K562 (cell line): ENCODE results near the gene MAGI3. TPM values are rescaled to one million over a fixed set of nuclear protein-coding genes. Genes with fewer than 3 reads are reported as not detected.

Experiments
- ATAC-seq: fragments of 200-7000 bp; cut with Tn5 transposase; 3 replicates; pipeline ENCODE4 v1.9.1; 2020; ENCODE audit warnings: moderate library complexity
- BruUV-seq: library from RNA; stranded (reverse); fragments of 400-500 nt; replicated peaks from 2 replicates; lab custom pipeline; 2021; lab: Mats Ljungman, UMichigan
- CTCF ChIA-PET: fragments of 300-600 bp; formaldehyde crosslinking; extraction: SDS; loops from one replicate; lab custom pipeline; 2021; ENCODE audit warnings: low intra/inter-chr PET ratio; lab: Yijun Ruan, JAX
- POLR2A ChIA-PET: fragments of 300-600, 350-650 bp; sonication (Branson Sonifier 250); formaldehyde crosslinking; extraction: SDS; loops from one replicate; lab custom pipeline; 2021; ENCODE audit warnings: antibody characterized with exemption, inconsistent platforms; lab: Yijun Ruan, JAX
- DNase-seq, 4 experiments: peaks; one replicate each; pipeline versions ENCODE4 v3.0.0 to v3.0.0-alpha.2; 2011 to 2018; ENCODE audit warnings: low spot score in 3 of 4, mixed read lengths in 3 of 4; ENCODE audit errors: extremely low read depth in 1 of 4
- FAIRE-seq: peaks from 2 replicates; lab custom pipeline; 2011; peaks lifted over from hg19 to GRCh38; lab: Jason Lieb, UNC
- H2AFZ ChIP-seq: 2 replicates; pipeline ENCODE4 v1.6.0; 2011; ENCODE audit warnings: low read depth, low read length, control low read depth, inconsistent platforms
- H3K27ac ChIP-seq: fragments of 200-600 bp; 3 replicates; pipeline ENCODE4 v1.8.0; 2011; ENCODE audit warnings: low read depth, mild to moderate bottlenecking, control low read depth, inconsistent platforms, low read length, moderate library complexity, mixed read lengths; ENCODE audit errors: extremely low read depth
- H3K27me3 ChIP-seq, 2 experiments: fragments of 300-600 bp in 1 of 2; 2 replicates in 1 of 2; 3 replicates in 1 of 2; pipeline versions ENCODE4 v1.6.0 to v1.8.0; 2011; ENCODE audit warnings: inconsistent platforms in 2 of 2, low read length in 2 of 2, mild to moderate bottlenecking in 1 of 2, mixed read lengths in 1 of 2, moderate library complexity in 1 of 2; ENCODE audit not compliant: control insufficient read depth in 2 of 2, insufficient read depth in 2 of 2
- H3K36me3 ChIP-seq: fragments of 300-600 bp; 3 replicates; pipeline ENCODE4 v1.8.0; 2011; ENCODE audit warnings: mild to moderate bottlenecking, low read length, inconsistent platforms; ENCODE audit not compliant: control insufficient read depth, insufficient read depth
- H3K4me1 ChIP-seq, 2 experiments: fragments of 200-600 bp in 1 of 2; replicated peaks in 1 of 2; 2 replicates in 1 of 2; 3 replicates in 1 of 2; pipeline versions ENCODE4 v1.5.1 to v1.8.0; 2011; ENCODE audit warnings: inconsistent platforms in 2 of 2, low read length in 2 of 2, mild to moderate bottlenecking in 1 of 2, mixed read lengths in 1 of 2, moderate library complexity in 1 of 2; ENCODE audit not compliant: control insufficient read depth in 2 of 2, insufficient read depth in 2 of 2
- H3K4me2 ChIP-seq: 2 replicates; pipeline ENCODE4 v1.6.1; 2011; ENCODE audit warnings: low read length, control low read depth, inconsistent platforms, mixed read lengths; ENCODE audit not compliant: insufficient read depth
- H3K4me3 ChIP-seq: fragments of 200-600 bp; sonication (generic), shearing (Covaris generic); 2 replicates; pipeline ENCODE4 v1.5.1; 2016; ENCODE audit warnings: control low read depth, inconsistent platforms
- H3K79me2 ChIP-seq: fragments of 200-600 bp; 3 replicates; pipeline ENCODE4 v1.8.0; 2011; ENCODE audit warnings: low read length, inconsistent platforms; ENCODE audit not compliant: control insufficient read depth, insufficient read depth
- H3K9ac ChIP-seq, 2 experiments: 2 replicates each; pipeline versions ENCODE4 v1.6.0 to v1.6.1; 2011; ENCODE audit warnings: low read depth in 2 of 2, low read length in 2 of 2, control low read depth in 1 of 2, inconsistent platforms in 1 of 2, mild to moderate bottlenecking in 1 of 2, mixed read lengths in 1 of 2; ENCODE audit not compliant: insufficient read depth in 1 of 2
- H3K9me1 ChIP-seq: one replicate; pipeline ENCODE4 v1.6.0; 2011; ENCODE audit warnings: inconsistent platforms, mild to moderate bottlenecking, low read length, moderate library complexity; ENCODE audit not compliant: control insufficient read depth, insufficient read depth
- H3K9me3 ChIP-seq: replicated peaks from 2 replicates; pipeline ENCODE4 v1.5.1; 2011; ENCODE audit warnings: low read depth, low read length, inconsistent platforms; ENCODE audit not compliant: control insufficient read depth, insufficient read depth
- H4K20me1 ChIP-seq: replicated peaks from 2 replicates; pipeline ENCODE4 v1.6.1; 2011; ENCODE audit warnings: low read length, inconsistent platforms, mixed read lengths; ENCODE audit not compliant: control insufficient read depth, insufficient read depth
- BRF2 ChIP-seq: IDR thresholded peaks from 3 replicates; pipeline ENCODE4 v1.6.1; 2011; ENCODE audit warnings: borderline replicate concordance, mild to moderate bottlenecking; ENCODE audit not compliant: insufficient read length, insufficient read depth
- E2F1 ChIP-seq: sonication (generic); formaldehyde crosslinking; IDR thresholded peaks from 2 replicates; pipeline ENCODE4 v1.8.1; 2023; ENCODE audit warnings: mild to moderate bottlenecking, missing genetic modification reagents, moderate library complexity
- ELF4 ChIP-seq: fragments of 450-650 bp; formaldehyde crosslinking; IDR thresholded peaks from 2 replicates; pipeline ENCODE4 v1.4.0; 2022; ENCODE audit warnings: missing genetic modification characterization
- IFI16 ChIP-seq: fragments of 250-450 bp; sonication (Bioruptor Pico); IDR thresholded peaks from 2 replicates; pipeline ENCODE4 v2.1.2; 2022; ENCODE audit warnings: mild to moderate bottlenecking, inconsistent platforms
- MEIS2 ChIP-seq: fragments of 450-650 bp; IDR thresholded peaks from 2 replicates; pipeline ENCODE4 v1.6.1; 2014; ENCODE audit warnings: mild to moderate bottlenecking; ENCODE audit not compliant: partially characterized antibody
- NFYB ChIP-seq: IDR thresholded peaks from 2 replicates; pipeline ENCODE4 v1.6.1; 2011; ENCODE audit warnings: mild to moderate bottlenecking, moderate library complexity; ENCODE audit not compliant: insufficient read length; ENCODE audit errors: extremely low read depth
- ZBTB43 ChIP-seq: sonication (generic); formaldehyde crosslinking; IDR thresholded peaks from 2 replicates; pipeline ENCODE4 v1.8.0; 2023; ENCODE audit warnings: mild to moderate bottlenecking, missing genetic modification reagents
- ZNF717 ChIP-seq: fragments of 250-450 bp; sonication (Bioruptor Pico); IDR thresholded peaks from 2 replicates; pipeline ENCODE4 v1.5.0; 2021
- WGBS: fragments of 100-300 bp; shearing (Covaris generic); methylation state at CpG from one replicate; pipeline ENCODE4 v1.1.6; 2016; ENCODE audit warnings: low coverage, mixed read lengths; ENCODE audit not compliant: insufficient coverage; ENCODE audit errors: missing lambda C conversion rate; 5-methylcytosine and 5-hydroxymethylcytosine counted together
- in situ Hi-C: fragments of 300-500 bp; cut with MboI; formaldehyde crosslinking; loops from 4 replicates; pipeline ENCODE4 v1.15.0; 2018; ENCODE audit warnings: inconsistent platforms, mixed read lengths
- intact Hi-C: fragments of 100-400 bp; cut with micrococcal nuclease; formaldehyde crosslinking; loops from 2 replicates; pipeline ENCODE4 v1.14.2; 2022
- polyA plus RNA-seq, 8 experiments: library from polyadenylated mRNA; depleted of rRNA in 4 of 8; stranded (reverse) in 5 of 8; unstranded in 3 of 8; fragments of >200 nt; fragmentation: Nextera tagmentation in 2 of 8; fragmentation: Illumina TruSeq in 1 of 8; extraction: Ambion mirVana in 2 of 8; extraction: Trizol in 1 of 8; gene quantifications; 2 replicates each; pipeline versions ENCODE4 v1.2.1 to v1.2.3, GENCODE V29; 2011 to 2014; ENCODE audit warnings: inconsistent platforms in 1 of 8, missing spikeins in 1 of 8
- total RNA-seq, 7 experiments: library from RNA; depleted of rRNA in 6 of 7; stranded (reverse); fragments of >200 nt in 6 of 7; fragmentation: Illumina TruSeq in 2 of 7; extraction: Trizol in 2 of 7; gene quantifications; 2 replicates each; pipeline versions ENCODE4 v1.2.1 to v1.2.3, GENCODE V29; 2011 to 2021; ENCODE audit warnings: low replicate concordance in 1 of 7

Gene MAGI3
- total and polyA plus RNA-seq, 9 of the 15 experiments (the other 6 are each of a cell fraction or from before 2014, with no cell fraction given) = 1.0 to 8.6 (median 5.5) TPM

- TF ChIP-seq ZBTB43 (CRISPR knock-in tag) (no peak), ZNF717 (CRISPR knock-in tag) (no peak), ELF4 (CRISPR knock-in tag) (no peak), E2F1 (CRISPR knock-in tag) (no peak)
Measured at GRCh38 chr1:113545626-113546025, 155.3 kb downstream of the MAGI3 start (continued).

- H3K9ac ChIP-seq = no peak overlapping the region
- intact Hi-C loops (no loop called here), in situ Hi-C loops (no loop called here)
- no peak for TF ChIP-seq NFYB
- TF ChIP-seq MEIS2 = no peak
- TF ChIP-seq IFI16 (CRISPR knock-in tag) = no peak
- no peak for TF ChIP-seq BRF2
- no peaks in the 10 kb centered on the region for H3K27me3 ChIP-seq
- no peaks in the 10 kb centered on the region for H3K9me1 ChIP-seq
- H3K4me1 ChIP-seq = no peaks in the 10 kb centered on the region
- no peak overlapping the region for H3K4me3 ChIP-seq
- no peak for ATAC-seq
- ChIA-PET CTCF (no interaction called here), POLR2A (interaction anchor here (1.2 kb wide), 1 partner anchor 148 kb away, joined by 3 read pairs; no protein-coding TSS in a partner anchor)
- no peak overlapping the region for H3K27ac ChIP-seq
- no peaks in the 10 kb centered on the region for H4K20me1 ChIP-seq
- no peaks in the 10 kb centered on the region for H3K36me3 ChIP-seq
- BruUV-seq = no TSS peak
- H3K4me2 ChIP-seq = no peak overlapping the region
- H3K9me3 ChIP-seq = no peaks in the 10 kb centered on the region
- no peak overlapping the region for H2AFZ ChIP-seq
- FAIRE-seq = no peak
- 0% methylated on average over 1 of the region's 1 CpG for WGBS
- no peak for DNase-seq
- H3K79me2 ChIP-seq = no peaks in the 10 kb centered on the region
Measured at GRCh38 chr1:113551728-113552127, 161.4 kb downstream of the MAGI3 start.
